ENCODE results near the gene ALPK3.

ALPK3 gene

GRCh38 chr15:84885801-84886200, 68.6 kb downstream of the ALPK3 start:
- no peak for TF ChIP-seq CTCF (IDR thresholded peaks at IDR 0.05; ENCODE audit: control insufficient read depth, insufficient read depth, low read depth, low read length, missing control alignments)
- DNase-seq (ENCODE audit: low read depth), result no peak
- H3K4me3 ChIP-seq (ENCODE audit: control insufficient read depth, low read depth, low read length), result no peak overlapping the region

GRCh38 chr15:84886211-84886983, 69.2 kb downstream of the ALPK3 start:
- no peak for TF ChIP-seq CTCF (IDR thresholded peaks at IDR 0.05; ENCODE audit: control insufficient read depth, insufficient read depth, low read depth, low read length, missing control alignments)
- DNase-seq (ENCODE audit: low read depth), result no peak
- H3K4me3 ChIP-seq (ENCODE audit: control insufficient read depth, low read depth, low read length), result no peak overlapping the region

GRCh38 chr15:84886984-84887299, 69.8 kb downstream of the ALPK3 start:
- no peak overlapping the region for H3K4me3 ChIP-seq (ENCODE audit: control insufficient read depth, low read depth, low read length)
- no peak for TF ChIP-seq CTCF (IDR thresholded peaks at IDR 0.05; ENCODE audit: control insufficient read depth, insufficient read depth, low read depth, low read length, missing control alignments)

GRCh38 chr15:84887938-84888337, 70.8 kb downstream of the ALPK3 start:
- H3K4me3 ChIP-seq (ENCODE audit: control insufficient read depth, low read depth, low read length), result no peak overlapping the region
- no peak for TF ChIP-seq CTCF (IDR thresholded peaks at IDR 0.05; ENCODE audit: control insufficient read depth, insufficient read depth, low read depth, low read length, missing control alignments)
- no peak for DNase-seq (ENCODE audit: low read depth)

More at GRCh38 chr15:84886984-84887299, 69.8 kb downstream of the ALPK3 start:
- no peak for DNase-seq (ENCODE audit: low read depth)

- no peak for DNase-seq (ENCODE audit: low read depth)
- TF ChIP-seq CTCF (IDR thresholded peaks at IDR 0.05; ENCODE audit: control insufficient read depth, insufficient read depth, low read depth, low read length, missing control alignments), result no peak
- no peak overlapping the region for H3K4me3 ChIP-seq (ENCODE audit: control insufficient read depth, low read depth, low read length)
Observed at GRCh38 chr15:84888639-84889038, 71.5 kb downstream of the ALPK3 start.

GRCh38 chr15:84889313-84889990, 72.3 kb downstream of the ALPK3 start:
- no peak for DNase-seq (ENCODE audit: low read depth)
- H3K4me3 ChIP-seq (ENCODE audit: control insufficient read depth, low read depth, low read length), result no peak overlapping the region
- TF ChIP-seq CTCF (IDR thresholded peaks at IDR 0.05; ENCODE audit: control insufficient read depth, insufficient read depth, low read depth, low read length, missing control alignments), result no peak

Measured in AG09309 (cell line).